H1 (cell line): ENCODE data around the gene GNAO1. TPM values are rescaled to one million over a fixed set of nuclear protein-coding genes. Genes with fewer than 3 reads are reported as not detected.
"Not testable (repeated sequence)": the region's sequence is repeated elsewhere in the genome, so short reads cannot be mapped to it uniquely, and the experiment has no call there.

ENCODE experiments used
- CTCF ChIA-PET: fragments of 300-600 bp; sonication (Branson Sonifier 250); formaldehyde crosslinking; loops from one replicate; lab custom pipeline; 2021; ENCODE audit not compliant: partially characterized antibody; lab: Charles Lee
- POLR2A ChIA-PET: fragments of 300-600 bp; sonication (Branson Sonifier 250); formaldehyde crosslinking; loops from one replicate; lab custom pipeline; 2021; ENCODE audit warnings: inconsistent platforms; ENCODE audit not compliant: partially characterized antibody; lab: Charles Lee
- DNase-seq, 2 experiments: peaks; one replicate each; pipeline versions ENCODE4 v3.0.0 to v3.0.0-alpha.2; 2010 to 2022; ENCODE audit warnings: low spot score in 2 of 2, low read depth in 1 of 2, mixed read lengths in 1 of 2
- FAIRE-seq: peaks from 2 replicates; lab custom pipeline; 2011; peaks lifted over from hg19 to GRCh38; lab: Jason Lieb, UNC
- H2AFZ ChIP-seq: 2 replicates; pipeline ENCODE4 v1.8.1; 2012; ENCODE audit warnings: low read length, inconsistent platforms
- H2AK5ac ChIP-seq: 2 replicates; pipeline ENCODE4 v1.6.1; 2013; ENCODE audit warnings: low read depth, low read length
- H2BK120ac ChIP-seq: replicated peaks from 2 replicates; pipeline ENCODE3; 2013; ENCODE audit warnings: low read depth, low read length, inconsistent platforms
- H2BK12ac ChIP-seq: 2 replicates; pipeline ENCODE4 v1.6.1; 2013; ENCODE audit warnings: low read depth, low read length
- H2BK15ac ChIP-seq: 2 replicates; pipeline ENCODE4 v1.6.1; 2013; ENCODE audit warnings: low read length
- H2BK20ac ChIP-seq: 2 replicates; pipeline ENCODE4 v1.6.1; 2013; ENCODE audit warnings: low read length
- H2BK5ac ChIP-seq: 2 replicates; pipeline ENCODE4 v1.6.1; 2013; ENCODE audit warnings: low read depth, low read length
- H3K14ac ChIP-seq: 2 replicates; pipeline ENCODE4 v1.6.1; 2013; ENCODE audit warnings: inconsistent platforms; ENCODE audit not compliant: insufficient read length
- H3K18ac ChIP-seq: 2 replicates; pipeline ENCODE4 v1.6.1; 2013; ENCODE audit warnings: low read length; ENCODE audit errors: extremely low read depth
- H3K23ac ChIP-seq: 2 replicates; pipeline ENCODE4 v1.6.1; 2013; ENCODE audit warnings: inconsistent platforms; ENCODE audit not compliant: insufficient read length
- H3K23me2 ChIP-seq: 2 replicates; pipeline ENCODE4 v1.6.1; 2013; ENCODE audit warnings: low read depth, low read length
- H3K27ac ChIP-seq: 2 replicates; pipeline ENCODE4 v1.6.1; 2011; ENCODE audit warnings: low read depth, low read length, inconsistent platforms
- H3K27me3 ChIP-seq, 4 experiments: replicated peaks in 1 of 4; 1 replicate in 1 of 4; 2 replicates in 3 of 4; pipeline versions ENCODE4 v1.6.1 to v1.8.1; 2011 to 2013; ENCODE audit warnings: low read length in 3 of 4, mild to moderate bottlenecking in 3 of 4, inconsistent platforms in 2 of 4, mixed read lengths in 2 of 4, moderate library complexity in 1 of 4; ENCODE audit not compliant: control insufficient read depth in 3 of 4, insufficient read depth in 3 of 4; ENCODE audit errors: extremely low read depth in 1 of 4
- H3K36me3 ChIP-seq, 4 experiments: 2 replicates each; pipeline versions ENCODE4 v1.6.1 to v1.8.1; 2011 to 2013; ENCODE audit warnings: mild to moderate bottlenecking in 4 of 4, low read length in 3 of 4, moderate library complexity in 2 of 4, control low read depth in 1 of 4, inconsistent platforms in 1 of 4; ENCODE audit not compliant: insufficient read depth in 4 of 4, control insufficient read depth in 2 of 4
- H3K4ac ChIP-seq: replicated peaks from 2 replicates; pipeline ENCODE3; 2013; ENCODE audit warnings: low read length, low read depth, mixed read lengths, inconsistent platforms; ENCODE audit not compliant: insufficient read length
- H3K4me1 ChIP-seq, 4 experiments: replicated peaks in 1 of 4; 1 replicate in 1 of 4; 2 replicates in 3 of 4; pipeline versions ENCODE4 v1.6.1 to v1.8.1; 2011 to 2013; ENCODE audit warnings: low read length in 3 of 4, inconsistent platforms in 2 of 4, mixed read lengths in 1 of 4; ENCODE audit not compliant: insufficient read depth in 4 of 4, control insufficient read depth in 3 of 4
- H3K4me2 ChIP-seq, 2 experiments: 2 replicates each; pipeline versions ENCODE4 v1.6.1 to v1.8.1; 2011 to 2013; ENCODE audit warnings: low read depth in 2 of 2, low read length in 2 of 2, control low read depth in 1 of 2, inconsistent platforms in 1 of 2, mild to moderate bottlenecking in 1 of 2; ENCODE audit not compliant: insufficient read depth in 1 of 2
- H3K4me3 ChIP-seq, 4 experiments: fragments of 200-600, 300-600 bp in 1 of 4; sonication (generic), shearing (Covaris generic), sonication (Bioruptor Twin) in 1 of 4; 2 replicates each; pipeline versions ENCODE4 v1.5.1 to v1.8.1; 2011 to 2016; ENCODE audit warnings: low read length in 4 of 4, low read depth in 3 of 4, control low read depth in 2 of 4, inconsistent platforms in 2 of 4, mild to moderate bottlenecking in 2 of 4, mixed read lengths in 1 of 4, moderate library complexity in 1 of 4; ENCODE audit not compliant: insufficient read depth in 2 of 4; ENCODE audit errors: extremely low read depth in 1 of 4
- H3K56ac ChIP-seq: replicated peaks from 2 replicates; pipeline ENCODE3; 2013; ENCODE audit warnings: low read depth, mild to moderate bottlenecking, mixed read lengths, low read length, inconsistent platforms; ENCODE audit not compliant: insufficient read length
- H3K79me1 ChIP-seq: 2 replicates; pipeline ENCODE4 v1.6.1; 2013; ENCODE audit warnings: low read depth, low read length, control low read depth
- H3K79me2 ChIP-seq, 2 experiments: 2 replicates each; pipeline versions ENCODE4 v1.6.1 to v1.8.1; 2012 to 2013; ENCODE audit warnings: low read length in 2 of 2, mild to moderate bottlenecking in 2 of 2, inconsistent platforms in 1 of 2; ENCODE audit not compliant: insufficient read depth in 2 of 2, control insufficient read depth in 1 of 2
- H3K9ac ChIP-seq, 4 experiments: replicated peaks in 1 of 4; 1 replicate in 1 of 4; 2 replicates in 3 of 4; pipeline versions ENCODE4 v1.6.1 to v1.8.1; 2011 to 2013; ENCODE audit warnings: low read depth in 3 of 4, low read length in 3 of 4, control low read depth in 2 of 4, mild to moderate bottlenecking in 2 of 4, moderate library complexity in 2 of 4, inconsistent platforms in 1 of 4; ENCODE audit errors: extremely low read depth in 1 of 4
- H3K9me3 ChIP-seq, 2 experiments: 2 replicates each; pipeline versions ENCODE4 v1.6.1 to v1.8.1; 2012 to 2013; ENCODE audit warnings: mild to moderate bottlenecking in 2 of 2, moderate library complexity in 2 of 2, control low read depth in 1 of 2, inconsistent platforms in 1 of 2, low read depth in 1 of 2, low read length in 1 of 2, mixed read lengths in 1 of 2; ENCODE audit not compliant: insufficient read depth in 2 of 2
- H4K20me1 ChIP-seq, 2 experiments: replicated peaks in 1 of 2; 2 replicates each; pipeline versions ENCODE3 to v1.8.1; 2011 to 2013; ENCODE audit warnings: inconsistent platforms in 2 of 2, low read length in 2 of 2, mild to moderate bottlenecking in 1 of 2; ENCODE audit not compliant: insufficient read depth in 2 of 2, control insufficient read depth in 1 of 2
- H4K5ac ChIP-seq: 2 replicates; pipeline ENCODE4 v1.6.1; 2013; ENCODE audit warnings: low read length, low read depth, mixed read lengths, inconsistent platforms; ENCODE audit not compliant: insufficient read length
- H4K8ac ChIP-seq: 2 replicates; pipeline ENCODE4 v1.8.0; 2013; ENCODE audit warnings: mild to moderate bottlenecking, moderate library complexity, low read length, inconsistent platforms; ENCODE audit not compliant: insufficient read depth; ENCODE audit errors: extremely low read depth
- H4K91ac ChIP-seq: replicated peaks from 2 replicates; pipeline ENCODE3; 2013; ENCODE audit warnings: low read length, mixed read lengths, inconsistent platforms; ENCODE audit not compliant: insufficient read length
- WGBS, 2 experiments: shearing (Covaris generic) in 1 of 2; methylation state at CpG; one replicate each; pipeline versions ENCODE4 v1.1.6 to v1.1.7; 2013 to 2015; ENCODE audit warnings: low lambda C conversion rate in 2 of 2, mixed read lengths in 2 of 2, inconsistent platforms in 1 of 2, low coverage in 1 of 2, missing lambda C conversion rate in 1 of 2; ENCODE audit not compliant: insufficient replicate concordance in 2 of 2, insufficient coverage in 1 of 2, insufficient read length in 1 of 2; ENCODE audit errors: extremely low coverage in 1 of 2, missing lambda C conversion rate in 1 of 2; 5-methylcytosine and 5-hydroxymethylcytosine counted together
- polyA plus RNA-seq, 7 experiments: library from polyadenylated mRNA; depleted of rRNA in 3 of 7; stranded (reverse) in 5 of 7; unstranded in 2 of 7; fragments of >200 nt in 5 of 7; fragments of 200-250 nt in 2 of 7; gene quantifications; 1 replicate in 5 of 7; 2 replicates in 1 of 7; 4 replicates in 1 of 7; pipeline versions ENCODE4 v1.2.1 to v1.2.3, GENCODE V29; 2011 to 2013; ENCODE audit warnings: missing spikeins in 2 of 7, mixed read lengths in 2 of 7
- total RNA-seq: library from RNA; stranded (reverse); fragmentation: NEBNext Ultra II Directional; extraction: Animal tissue kit (Norgen Biotek cat#: 25700); gene quantifications from 2 replicates; pipeline ENCODE4 v1.2.1, GENCODE V29; 2021

Gene GNAO1
- total and polyA plus RNA-seq, 2 of the 8 experiments (the other 6 are each of a cell fraction or from before 2014, with no cell fraction given): 6.7 to 34.4 TPM

- H2BK15ac ChIP-seq: not testable (repeated sequence)
Observed at GRCh38 chr16:56396724-56397123, 205.4 kb downstream of the GNAO1 start.

More at GRCh38 chr16:56396724-56397123, 205.4 kb downstream of the GNAO1 start:
- H3K14ac ChIP-seq, H2BK120ac ChIP-seq, H2BK20ac ChIP-seq, H3K79me2 ChIP-seq, H2BK5ac ChIP-seq, H3K56ac ChIP-seq, H3K9me3 ChIP-seq, H3K18ac ChIP-seq, H3K36me3 ChIP-seq, H3K9ac ChIP-seq, H4K91ac ChIP-seq, H3K4me2 ChIP-seq, H3K23me2 ChIP-seq, H3K4me3 ChIP-seq, FAIRE-seq, H4K5ac ChIP-seq, H3K27me3 ChIP-seq, H3K79me1 ChIP-seq, H3K27ac ChIP-seq, H3K23ac ChIP-seq, H3K4me1 ChIP-seq, POLR2A ChIA-PET, CTCF ChIA-PET, H4K20me1 ChIP-seq, H3K4ac ChIP-seq, DNase-seq, H2AK5ac ChIP-seq, H4K8ac ChIP-seq, H2AFZ ChIP-seq, H2BK12ac ChIP-seq: not testable (repeated sequence)
- WGBS, 2 experiments: 67% methylated on average over 3 of the region's 3 CpGs; no CpG with 5 or more reads in 1 of the 2 experiments
